ENCODE results near the gene CCDC50.

- TF ChIP-seq, protein P1, sequence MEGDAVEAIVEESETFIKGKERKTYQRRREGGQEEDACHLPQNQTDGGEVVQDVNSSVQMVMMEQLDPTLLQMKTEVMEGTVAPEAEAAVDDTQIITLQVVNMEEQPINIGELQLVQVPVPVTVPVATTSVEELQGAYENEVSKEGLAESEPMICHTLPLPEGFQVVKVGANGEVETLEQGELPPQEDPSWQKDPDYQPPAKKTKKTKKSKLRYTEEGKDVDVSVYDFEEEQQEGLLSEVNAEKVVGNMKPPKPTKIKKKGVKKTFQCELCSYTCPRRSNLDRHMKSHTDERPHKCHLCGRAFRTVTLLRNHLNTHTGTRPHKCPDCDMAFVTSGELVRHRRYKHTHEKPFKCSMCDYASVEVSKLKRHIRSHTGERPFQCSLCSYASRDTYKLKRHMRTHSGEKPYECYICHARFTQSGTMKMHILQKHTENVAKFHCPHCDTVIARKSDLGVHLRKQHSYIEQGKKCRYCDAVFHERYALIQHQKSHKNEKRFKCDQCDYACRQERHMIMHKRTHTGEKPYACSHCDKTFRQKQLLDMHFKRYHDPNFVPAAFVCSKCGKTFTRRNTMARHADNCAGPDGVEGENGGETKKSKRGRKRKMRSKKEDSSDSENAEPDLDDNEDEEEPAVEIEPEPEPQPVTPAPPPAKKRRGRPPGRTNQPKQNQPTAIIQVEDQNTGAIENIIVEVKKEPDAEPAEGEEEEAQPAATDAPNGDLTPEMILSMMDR (IDR thresholded peaks at IDR 0.05) = no peak
- no peak for TF ChIP-seq POLR2A (IDR thresholded peaks at IDR 0.05)
Measured at GRCh38 chr3:191342006-191342405, 12.8 kb downstream of the CCDC50 start.

Data from adrenal gland (tissue), 5 donors.